Astrocyte (in vitro differentiated cells and primary cell): Measurements from ENCODE around the gene BOLA2B.
"Not testable (repeated sequence)": the region's sequence is repeated elsewhere in the genome, so short reads cannot be mapped to it uniquely, and the experiment has no call there.

ENCODE experiments used
- CTCF ChIP-seq: IDR thresholded peaks from 2 replicates; pipeline ENCODE4 v1.5.1; 2011; ENCODE audit warnings: low read depth, mild to moderate bottlenecking, inconsistent platforms, low read length, moderate library complexity; ENCODE audit not compliant: insufficient read depth
- EZH2 ChIP-seq: IDR thresholded peaks from 2 replicates; pipeline ENCODE4 v1.6.1; 2012; ENCODE audit warnings: mild to moderate bottlenecking, low read length, inconsistent platforms; ENCODE audit not compliant: insufficient read depth

GRCh38 chr16:30193615-30194014 lies at the start of gene BOLA2B, which contains the start of gene SLX1A:
- TF ChIP-seq CTCF, EZH2: not testable (repeated sequence)
